WERI-Rb-1 (cell line): ENCODE data around the gene TUBB4A.
A peak's percentile ranks its signal among the peaks of the same experiment; 100 is the strongest.

Experiments used
- DNase-seq: peaks from one replicate; pipeline ENCODE4 v3.0.0-alpha.2; 2020
- H3K27ac ChIP-seq: fragments of 250-450 bp; sonication (Bioruptor Pico); 2 replicates; pipeline ENCODE4 v1.5.1; 2020; ENCODE audit warnings: mild to moderate bottlenecking, moderate library complexity
- H3K27me3 ChIP-seq: fragments of 250-450 bp; sonication (Bioruptor Pico); 2 replicates; pipeline ENCODE4 v1.5.1; 2021; ENCODE audit warnings: mild to moderate bottlenecking, low read depth, moderate library complexity; ENCODE audit not compliant: insufficient read depth, severe bottlenecking
- H3K36me3 ChIP-seq: fragments of 250-450 bp; sonication (Bioruptor Pico); 2 replicates; pipeline ENCODE4 v1.5.1; 2020; ENCODE audit warnings: mild to moderate bottlenecking, moderate library complexity
- H3K4me3 ChIP-seq: 2 replicates; pipeline ENCODE4 v1.5.1; 2011; ENCODE audit warnings: low read depth, mild to moderate bottlenecking, control low read depth, low read length
- H3K9me3 ChIP-seq: fragments of 250-450 bp; sonication (Bioruptor Pico); 2 replicates; pipeline ENCODE4 v1.5.1; 2021; ENCODE audit warnings: mild to moderate bottlenecking, moderate library complexity; ENCODE audit not compliant: severe bottlenecking
- CTCF ChIP-seq: IDR thresholded peaks from 2 replicates; pipeline ENCODE4 v1.5.1; 2011; ENCODE audit warnings: low read depth, mild to moderate bottlenecking, control low read depth, inconsistent platforms, low read length

Gene TUBB4A

GRCh38 chr19:6519289-6519688, 17.2 kb upstream of the TUBB4A start:
- no peaks in the 10 kb centered on the region for H3K27me3 ChIP-seq
- DNase-seq = no peak
- H3K9me3 ChIP-seq = no peaks in the 10 kb centered on the region
- no peak for TF ChIP-seq CTCF
- H3K36me3 ChIP-seq = no peaks in the 10 kb centered on the region
- H3K27ac ChIP-seq = no peak overlapping the region
- no peak overlapping the region for H3K4me3 ChIP-seq

- Histone ChIP-seq H3K4me3 (no peak overlapping the region), H3K9me3 (no peaks in the 10 kb centered on the region), H3K27ac (no peak overlapping the region), H3K36me3 (no peaks in the 10 kb centered on the region), H3K27me3 (no peaks in the 10 kb centered on the region)
- no peak for DNase-seq
- TF ChIP-seq CTCF = no peak
Measured at GRCh38 chr19:6518145-6518911, 16.2 kb upstream of the TUBB4A start.

- Histone ChIP-seq H3K27ac (peak overlapping the region; percentile 57), H3K4me3 (peak overlapping the region; percentile 53), H3K36me3 (no peaks in the 10 kb centered on the region), H3K9me3 (no peaks in the 10 kb centered on the region), H3K27me3 (no peaks in the 10 kb centered on the region)
- peak; percentile 92 for DNase-seq
- TF ChIP-seq CTCF = peak; percentile 86
Measured at GRCh38 chr19:6516659-6517291, 14.7 kb upstream of the TUBB4A start.

- peak; percentile 99 for DNase-seq
- no peaks in the 10 kb centered on the region for H3K27me3 ChIP-seq
Measured at GRCh38 chr19:6516018-6516658, 14.0 kb upstream of the TUBB4A start.

GRCh38 chr19:6514926-6515544, 12.9 kb upstream of the TUBB4A start:
- TF ChIP-seq CTCF = no peak
- DNase-seq = no peak
- no peaks in the 10 kb centered on the region for H3K36me3 ChIP-seq
- no peak overlapping the region for H3K4me3 ChIP-seq
- no peaks in the 10 kb centered on the region for H3K27me3 ChIP-seq
- no peaks in the 10 kb centered on the region for H3K9me3 ChIP-seq
- H3K27ac ChIP-seq = no peak overlapping the region

More at GRCh38 chr19:6516018-6516658, 14.0 kb upstream of the TUBB4A start:
- no peak for TF ChIP-seq CTCF
- Histone ChIP-seq H3K27ac (peak overlapping the region; percentile 57), H3K9me3 (no peaks in the 10 kb centered on the region), H3K4me3 (peak overlapping the region; percentile 53), H3K36me3 (no peaks in the 10 kb centered on the region)
